IPS-NIHi7 (cell line): ENCODE results near the gene NMRAL1.
A peak's percentile ranks its signal among the peaks of the same experiment; 100 is the strongest.

Experiments used
- DNase-seq: peaks from one replicate; pipeline ENCODE4 v3.0.0; 2012; ENCODE audit warnings: mixed read lengths; ENCODE audit errors: extremely low spot score

The NMRAL1 gene

DNA sequence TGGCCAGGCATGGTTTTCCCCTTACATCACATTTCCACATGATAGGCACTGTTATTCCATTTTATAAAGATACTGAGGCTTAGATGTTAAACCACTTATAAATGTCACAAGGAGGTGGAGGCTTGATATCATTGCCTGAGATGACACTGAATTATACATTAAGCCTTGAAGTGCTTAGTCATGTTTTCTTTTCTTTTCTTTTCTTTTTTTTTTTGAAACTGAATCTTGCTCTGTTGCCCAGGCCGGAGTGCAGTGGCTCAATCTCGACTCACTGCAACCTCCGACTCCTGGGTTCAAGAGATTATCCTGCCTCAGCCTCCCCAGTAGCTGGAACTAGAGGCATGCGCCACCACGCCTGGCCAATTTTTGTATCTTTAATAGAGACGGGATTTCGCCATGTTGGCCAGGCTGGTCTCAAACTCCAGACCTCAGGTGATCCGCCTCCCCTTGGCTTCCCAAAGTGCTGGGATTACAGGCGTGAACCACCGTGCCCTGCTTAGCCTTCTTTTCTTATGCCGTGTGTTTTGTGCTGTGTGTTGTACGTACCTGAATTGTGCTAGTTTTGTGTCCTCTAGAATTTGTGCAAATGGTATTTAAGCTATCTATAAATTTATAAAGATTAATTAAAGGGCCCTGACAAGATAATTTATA is 47.6 kb downstream of the NMRAL1 start:
- no peak for DNase-seq

DNA sequence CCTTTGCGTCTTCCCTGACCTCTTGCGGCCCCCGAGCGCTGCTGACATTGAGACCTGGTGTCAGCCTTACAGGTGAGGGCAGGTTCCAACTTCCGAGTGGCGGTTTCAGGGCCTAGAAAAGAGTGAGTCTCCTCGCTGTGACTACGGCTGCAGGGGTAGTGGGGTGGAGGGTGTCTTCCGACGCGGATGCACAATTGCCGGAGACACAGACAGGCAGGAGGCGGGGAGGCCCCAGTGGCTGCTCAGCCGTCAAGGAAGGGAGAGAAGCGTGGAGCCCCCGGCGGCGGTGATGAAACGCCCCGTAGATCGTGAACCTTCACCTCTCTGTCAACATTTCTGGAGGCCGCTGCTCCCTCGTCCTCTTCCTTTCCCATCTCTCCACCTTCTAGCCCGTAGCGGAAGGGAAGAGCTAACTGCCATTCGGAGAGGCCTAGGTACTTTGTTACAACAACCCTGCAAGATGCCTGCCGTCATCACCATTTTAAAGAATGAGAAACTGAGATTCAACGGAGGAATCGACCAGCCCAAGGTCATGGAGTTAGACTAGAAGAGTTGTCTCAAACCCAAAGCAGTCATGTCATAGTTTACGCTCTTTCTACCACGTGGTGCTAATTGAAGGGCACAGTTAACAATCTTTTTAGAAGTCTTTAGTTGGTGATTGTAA is 48.3 kb downstream of the NMRAL1 start:
- DNase-seq = peak; percentile 38

- peak; percentile 100 for DNase-seq
Observed at GRCh38 chr16:4425378-4426020, 48.9 kb downstream of the NMRAL1 start, which contains the start of gene DNAJA3. TSS of gene DNAJA3 (plus strand) at chr16:4425868. CDS start at chr16:4425882, 14 bp downstream.

GRCh38 chr16:4420505-4421105 is 53.8 kb downstream of the NMRAL1 start:
- DNase-seq = no peak

DNA sequence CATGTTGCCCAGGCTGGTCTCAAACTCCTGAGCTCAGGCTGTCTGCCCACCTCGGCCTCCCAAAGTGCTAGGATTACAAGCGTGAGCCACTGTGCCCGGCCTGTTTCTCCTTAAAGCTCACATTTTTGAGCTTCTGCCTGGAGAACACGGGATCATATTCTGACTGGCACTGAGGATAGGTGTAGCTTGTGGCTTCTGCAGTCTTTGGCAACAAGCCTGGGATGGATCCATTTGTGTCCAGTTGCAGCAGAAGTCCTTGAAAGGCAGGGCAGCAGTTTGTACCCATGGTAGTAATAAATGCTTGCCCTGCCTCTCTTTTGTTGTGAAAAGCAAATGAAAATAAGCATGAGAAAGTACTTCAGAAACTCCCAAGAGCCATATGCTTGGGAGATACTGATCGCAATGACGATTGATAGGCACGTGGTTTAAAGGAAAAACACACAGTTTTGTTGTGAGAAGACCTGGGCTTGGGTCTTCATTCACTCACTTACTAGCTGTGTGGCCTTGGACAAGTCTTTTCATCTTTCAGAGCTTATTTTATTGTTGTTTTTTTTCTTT is 54.9 kb downstream of the NMRAL1 start:
- no peak for DNase-seq

DNA sequence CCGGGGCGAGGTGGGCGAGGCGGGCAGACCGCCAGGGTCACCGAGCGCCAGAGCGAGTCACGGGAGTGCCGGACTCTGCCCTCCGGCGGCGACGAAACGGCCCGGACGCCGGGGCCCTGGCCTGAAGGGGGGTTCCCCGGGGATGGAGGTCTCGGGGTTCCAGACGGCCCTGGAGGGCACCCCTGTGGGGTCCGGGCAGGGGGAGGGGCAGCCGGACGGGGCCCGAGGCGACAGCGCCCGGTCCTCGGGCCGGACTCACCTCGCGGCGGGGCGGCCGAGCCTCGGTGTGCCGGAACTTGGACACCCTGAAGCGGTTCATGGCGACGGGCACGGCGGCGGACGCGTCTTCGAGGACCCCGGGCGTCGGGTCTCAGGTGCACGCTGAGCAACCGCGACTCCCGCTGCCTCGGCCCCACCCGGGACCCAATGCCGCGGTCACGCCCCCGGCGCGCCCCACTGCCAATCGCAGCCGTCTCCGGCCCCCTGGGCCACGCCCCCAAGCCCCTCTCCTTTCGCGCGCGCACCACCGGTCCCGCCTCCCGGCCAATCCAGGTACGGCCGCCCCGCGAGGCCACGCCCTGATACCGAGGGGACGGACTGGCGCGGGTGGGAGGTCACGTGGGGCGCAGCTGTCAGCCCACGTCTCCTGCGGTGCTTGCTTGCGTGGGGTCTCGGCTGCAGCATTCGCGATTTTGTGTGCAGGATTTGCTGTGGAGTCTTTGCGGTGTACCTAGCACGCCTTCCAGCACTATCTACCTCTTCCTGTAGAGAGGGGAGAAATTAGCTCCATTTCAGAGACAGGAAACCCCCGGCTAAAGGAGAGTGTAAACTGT is 58.0 kb downstream of the NMRAL1 start, which contains the start of gene CORO7:
TSS of gene CORO7 (minus strand) at position 397 of the 833 bp plus-strand sequence. CDS start at position 319, 78 bp downstream.
- peak; percentile 96 for DNase-seq

DNA sequence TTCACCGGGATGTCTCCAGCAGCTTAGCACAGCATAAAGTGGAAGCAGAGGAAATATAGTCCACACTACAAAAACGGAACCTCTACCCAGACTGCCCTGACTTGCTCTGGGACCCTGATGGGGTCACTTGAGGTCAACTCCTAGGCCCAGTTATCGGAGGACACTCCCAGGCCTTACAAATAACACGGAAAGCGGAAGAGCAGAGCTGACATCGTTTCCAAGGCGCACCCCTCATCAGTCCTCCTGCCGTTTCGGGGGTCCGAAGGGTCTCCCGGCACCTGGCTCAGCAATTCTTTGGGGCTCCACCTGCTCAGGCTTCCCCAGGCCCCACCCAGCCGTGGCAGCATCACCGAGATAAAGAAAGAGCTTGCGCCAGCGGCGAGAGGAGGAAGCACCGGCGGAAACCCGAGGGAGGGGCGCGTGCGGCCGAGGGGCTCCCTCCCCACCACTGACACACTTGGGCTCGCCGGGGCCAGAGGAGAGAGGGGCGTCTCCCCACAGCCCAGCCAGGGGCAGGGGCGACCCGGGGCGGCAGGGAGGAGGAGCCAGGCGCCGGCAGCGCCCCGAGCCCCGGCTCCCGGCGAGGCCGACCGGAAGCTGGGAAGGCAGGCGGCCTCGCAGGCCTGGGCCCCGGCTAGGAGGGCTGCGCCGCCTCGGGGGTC is 58.8 kb downstream of the NMRAL1 start:
- peak; percentile 42 for DNase-seq

- no peak for DNase-seq
Observed at GRCh38 chr16:4414187-4414917, 60.1 kb downstream of the NMRAL1 start.

GRCh38 chr16:4412854-4413253 is 61.6 kb downstream of the NMRAL1 start:
- no peak for DNase-seq

- DNase-seq = no peak
Observed at GRCh38 chr16:4412159-4412558, 62.3 kb downstream of the NMRAL1 start.
